Esophagus muscularis mucosa (tissue), 4 donors: ENCODE measurements around the gene KLK7. TPM values are rescaled to one million over a fixed set of nuclear protein-coding genes. Genes with fewer than 3 reads are reported as not detected.

ENCODE experiments used
- DNase-seq: peaks from one replicate; pipeline ENCODE4 v3.0.0-alpha.2; 2017; ENCODE audit errors: extremely low spot score
- H3K27ac ChIP-seq, 4 donors: fragments of 200-600 bp; sonication (generic); replicated peaks in 1 of 4; 1 replicate in 3 of 4; 2 replicates in 1 of 4; pipeline ENCODE4 v1.5.1; 2016 to 2019; ENCODE audit warnings: mild to moderate bottlenecking in 1 of 4
- H3K27me3 ChIP-seq, 4 donors: fragments of 200-600 bp; sonication (generic); one replicate each; pipeline versions ENCODE4 v1.5.1 to v1.6.0; 2016 to 2019
- H3K36me3 ChIP-seq, 4 donors: fragments of 200-600 bp; sonication (generic); one replicate each; pipeline ENCODE4 v1.5.1; 2016 to 2019
- H3K4me1 ChIP-seq, 4 donors: fragments of 200-600 bp; sonication (generic); one replicate each; pipeline ENCODE4 v1.5.1; 2016 to 2019
- H3K4me3 ChIP-seq, 4 donors: fragments of 200-600 bp; sonication (generic); 1 replicate in 2 of 4; 2 replicates in 2 of 4; pipeline ENCODE4 v1.5.1; 2016 to 2019; ENCODE audit warnings: mild to moderate bottlenecking in 4 of 4, moderate library complexity in 1 of 4
- H3K9me3 ChIP-seq, 4 donors: fragments of 200-600 bp; sonication (generic); 1 replicate in 3 of 4; 2 replicates in 1 of 4; pipeline ENCODE4 v1.5.1; 2016 to 2019
- EP300 ChIP-seq: sonication (generic); formaldehyde crosslinking; IDR thresholded peaks from one replicate; pipeline ENCODE4 v1.6.1; 2017; ENCODE audit warnings: antibody characterized with exemption
- POLR2A ChIP-seq: fragments of 450-650 bp; IDR thresholded peaks from one replicate; pipeline ENCODE4 v1.6.1; 2017; ENCODE audit warnings: antibody characterized with exemption, moderate library complexity, mild to moderate bottlenecking, low read depth
- POLR2AphosphoS5 ChIP-seq, 2 donors: sonication (generic); formaldehyde crosslinking; IDR thresholded peaks; one replicate each; pipeline ENCODE4 v1.6.1; 2017; ENCODE audit warnings: antibody characterized with exemption in 2 of 2
- WGBS: methylation state at CpG from one replicate; pipeline ENCODE4 v1.1.5; 2018; 5-methylcytosine and 5-hydroxymethylcytosine counted together
- intact Hi-C: fragments of 100-400 bp; cut with DNase I; formaldehyde crosslinking; loops from one replicate; pipeline ENCODE4 v1.15.1; 2023
- total RNA-seq, 4 donors: library from RNA; depleted of rRNA; stranded (reverse); fragments of >200 nt; gene quantifications; one replicate each; pipeline versions ENCODE4 v1.1.0 to v1.2.1, GENCODE V29; 2016

The KLK7 gene
- total RNA-seq, 4 donors from 2014 or later: 0.32 to 0.33 TPM; not detected in 2

GRCh38 chr19:50928831-50929230, 54.9 kb downstream of the KLK7 start:
- H3K27me3 ChIP-seq: peaks cover 0 to 82% (median 0%) of the 10 kb centered on the region in 4 donors
- H3K9me3 ChIP-seq: no peaks in the 10 kb centered on the region
- no peak overlapping the region for H3K27ac ChIP-seq
- no peak for DNase-seq
- 78% methylated on average over 5 of the region's 5 CpGs for WGBS
- H3K4me3 ChIP-seq: no peak overlapping the region
- TF ChIP-seq POLR2AphosphoS5 (IDR thresholded peaks at IDR 0.05) (no peak), POLR2A (no peak), EP300 (no peak)
- intact Hi-C loops: no loop called here
- no peaks in the 10 kb centered on the region for H3K36me3 ChIP-seq
- H3K4me1 ChIP-seq: no peaks in the 10 kb centered on the region

Other genes with a start within 250 kb of the KLK7 start
- gene GPR32, start 213.5 kb downstream of the KLK7 start, total RNA-seq: not detected
- not detected for gene ACP4, start 193.5 kb downstream of the KLK7 start, total RNA-seq
- not detected for gene KLK1, start 160.1 kb downstream of the KLK7 start, total RNA-seq
- not detected for gene KLK15, start 150.3 kb downstream of the KLK7 start, total RNA-seq
- gene KLK3, start 129.0 kb downstream of the KLK7 start, total RNA-seq: not detected
- not detected for gene KLK2, start 110.5 kb downstream of the KLK7 start, total RNA-seq
- not detected for gene KLK4, start 72.5 kb downstream of the KLK7 start, total RNA-seq
- gene KLK5, start 30.9 kb downstream of the KLK7 start, total RNA-seq: not detected
- gene KLK6, start 14.3 kb downstream of the KLK7 start, total RNA-seq: not detected
- gene KLK8, start 17.7 kb upstream of the KLK7 start, total RNA-seq: not detected
- gene KLK10, start 35.8 kb upstream of the KLK7 start, total RNA-seq: not detected
- gene KLK11, start 42.7 kb upstream of the KLK7 start, total RNA-seq: not detected
- not detected for gene KLK12, start 51.1 kb upstream of the KLK7 start, total RNA-seq
- not detected for gene KLK13, start 81.2 kb upstream of the KLK7 start, total RNA-seq
- gene KLK14, start 99.0 kb upstream of the KLK7 start, total RNA-seq: under 1 TPM in 1 of 4 donors, not detected in 3; 0.52 TPM
- gene CTU1, start 124.5 kb upstream of the KLK7 start, total RNA-seq: 10 to 100 TPM in 3 of 4 donors, 1 to 10 TPM in 1; 7.1 to 18.9 (median 13.7) TPM
- gene SIGLEC9, start 141.0 kb upstream of the KLK7 start, total RNA-seq: 1 to 10 TPM; 2.0 to 9.4 (median 3.5) TPM
- 1 to 10 TPM in 1 of 4 donors, under 1 TPM in 2, not detected in 1; 0.19 to 2.2 (median 0.92) TPM for gene SIGLEC7, start 158.4 kb upstream of the KLK7 start, total RNA-seq
- gene CD33, start 241.2 kb upstream of the KLK7 start, total RNA-seq: 1 to 10 TPM; 3.0 to 9.9 (median 5.5) TPM